Esophagus squamous epithelium (tissue), 5 donors: ENCODE measurements around the gene OR2J2. TPM values are rescaled to one million over a fixed set of nuclear protein-coding genes. Genes with fewer than 3 reads are reported as not detected.
"Not testable (repeated sequence)": the region's sequence is repeated elsewhere in the genome, so short reads cannot be mapped to it uniquely, and the experiment has no call there.

Experiments used
- DNase-seq: peaks from one replicate; lab custom pipeline; 2025; lab: John Stamatoyannopoulos, UW
- H3K27ac ChIP-seq, 4 donors: fragments of 200-600 bp; sonication (generic); one replicate each; pipeline ENCODE4 v1.5.1; 2016 to 2019; ENCODE audit warnings: mild to moderate bottlenecking in 1 of 4
- H3K27me3 ChIP-seq, 4 donors: fragments of 200-600 bp; sonication (generic); 1 replicate in 3 of 4; 2 replicates in 1 of 4; pipeline versions ENCODE4 v1.5.1 to v1.6.0; 2017 to 2021; ENCODE audit warnings: antibody characterized with exemption in 1 of 4
- H3K36me3 ChIP-seq, 3 donors: fragments of 200-600 bp; sonication (generic); one replicate each; pipeline ENCODE4 v1.5.1; 2016 to 2019
- H3K4me1 ChIP-seq, 3 donors: fragments of 200-600 bp; sonication (generic); one replicate each; pipeline ENCODE4 v1.5.1; 2017 to 2019
- H3K4me3 ChIP-seq, 4 donors: fragments of 200-600 bp; sonication (generic); 1 replicate in 3 of 4; 2 replicates in 1 of 4; pipeline ENCODE4 v1.5.1; 2016 to 2019; ENCODE audit warnings: mild to moderate bottlenecking in 2 of 4, moderate library complexity in 1 of 4
- H3K9me3 ChIP-seq, 3 donors: fragments of 200-600 bp; sonication (generic); one replicate each; pipeline ENCODE4 v1.5.1; 2016 to 2019
- CTCF ChIP-seq, 6 experiments: fragments of 450-650 bp in 4 of 6; fragments of 200-600 bp in 2 of 6; sonication (generic) in 2 of 6; IDR thresholded peaks; one replicate each; pipeline ENCODE4 v1.5.1; 2016 to 2019; ENCODE audit warnings: antibody characterized with exemption in 6 of 6, mild to moderate bottlenecking in 4 of 6, moderate library complexity in 4 of 6
- POLR2A ChIP-seq, 4 donors: fragments of 450-650 bp; IDR thresholded peaks; one replicate each; pipeline ENCODE4 v1.6.1; 2017; ENCODE audit warnings: antibody characterized with exemption in 4 of 4, mild to moderate bottlenecking in 4 of 4, moderate library complexity in 3 of 4
- WGBS, 2 donors: methylation state at CpG; one replicate each; pipeline ENCODE4 v1.1.5; 2018; 5-methylcytosine and 5-hydroxymethylcytosine counted together
- intact Hi-C: fragments of 100-400 bp; cut with DNase I; formaldehyde crosslinking; loops from one replicate; pipeline ENCODE4 v1.15.0; 2022
- total RNA-seq, 4 donors: library from RNA; depleted of rRNA; stranded (reverse); fragments of >200 nt; gene quantifications; one replicate each; pipeline ENCODE4 v1.1.0, GENCODE V29; 2016
- donor health status: DM: yes; HTN: yes; CAD: no.

Gene OR2J2
- total RNA-seq, 4 donors from 2014 or later: not detected

GRCh38 chr6:29211488-29211887 lies 40.8 kb downstream of the OR2J2 start:
- no peaks in the 10 kb centered on the region for H3K36me3 ChIP-seq
- H3K9me3 ChIP-seq: no peaks in the 10 kb centered on the region
- no peak overlapping the region for H3K27ac ChIP-seq
- no peaks in the 10 kb centered on the region for H3K4me1 ChIP-seq
- no peaks in the 10 kb centered on the region for H3K27me3 ChIP-seq
- WGBS, 2 donors: 75 to 80% methylated on average over 2 of the region's 2 CpGs
- intact Hi-C loops: no loop called here
- no peak overlapping the region for H3K4me3 ChIP-seq
- DNase-seq: no peak
- no peak for TF ChIP-seq CTCF (IDR thresholded peaks at IDR 0.05)
- TF ChIP-seq POLR2A (IDR thresholded peaks at IDR 0.05): no peak

- TF ChIP-seq CTCF (IDR thresholded peaks at IDR 0.05) (no peak), POLR2A (IDR thresholded peaks at IDR 0.05) (no peak)
- Histone ChIP-seq H3K27ac (no peak overlapping the region), H3K4me3 (no peak overlapping the region), H3K9me3 (no peaks in the 10 kb centered on the region), H3K4me1 (no peaks in the 10 kb centered on the region), H3K36me3 (no peaks in the 10 kb centered on the region), H3K27me3 (no peaks in the 10 kb centered on the region)
- DNase-seq: no peak
- intact Hi-C loops: no loop called here
Observed at GRCh38 chr6:29216528-29216927, 45.8 kb downstream of the OR2J2 start.

GRCh38 chr6:29217242-29217641 lies 46.5 kb downstream of the OR2J2 start:
- H3K27ac ChIP-seq, intact Hi-C loops, H3K36me3 ChIP-seq, H3K4me1 ChIP-seq, H3K9me3 ChIP-seq, H3K27me3 ChIP-seq, H3K4me3 ChIP-seq, DNase-seq: not testable (repeated sequence)
- 52 to 67% methylated on average over 1 to 2 of the region's 2 CpGs for WGBS, 2 donors

GRCh38 chr6:29218056-29218455 lies 47.3 kb downstream of the OR2J2 start:
- intact Hi-C loops, H3K27ac ChIP-seq, H3K9me3 ChIP-seq, H3K4me1 ChIP-seq, H3K4me3 ChIP-seq, DNase-seq, H3K36me3 ChIP-seq, H3K27me3 ChIP-seq: not testable (repeated sequence)
- 29 to 60% methylated on average over 1 of the region's 1 CpG for WGBS, 2 donors

Other genes with a start within 250 kb of the OR2J2 start
- 10 to 100 TPM; 25.0 to 51.9 (median 30.9) TPM for gene TRIM27, start 246.9 kb upstream of the OR2J2 start, total RNA-seq
- under 1 TPM; 0.27 to 0.57 (median 0.35) TPM for gene ZNF311, start 165.6 kb upstream of the OR2J2 start, total RNA-seq
- not detected for gene OR2W1, start 125.7 kb upstream of the OR2J2 start, total RNA-seq
- gene OR2B3, start 83.6 kb upstream of the OR2J2 start, total RNA-seq: not detected
- gene OR2J1, start 71.4 kb upstream of the OR2J2 start, total RNA-seq: not detected
- not detected for gene OR2J3, start 62.8 kb upstream of the OR2J2 start, total RNA-seq
- not detected for gene OR14J1, start 130.8 kb downstream of the OR2J2 start, total RNA-seq
- gene OR5V1, start 198.0 kb downstream of the OR2J2 start, total RNA-seq: not detected
- gene OR12D3, start 204.4 kb downstream of the OR2J2 start, total RNA-seq: not detected
- gene OR12D2, start 224.7 kb downstream of the OR2J2 start, total RNA-seq: not detected
- not detected for gene OR12D1, start 244.0 kb downstream of the OR2J2 start, total RNA-seq